Astrocyte of the hippocampus (primary cell): ENCODE data around the gene DLEU7.

ENCODE experiments used
- DNase-seq: peaks from one replicate; pipeline ENCODE4 v3.0.0; 2011; ENCODE audit warnings: low read depth, low spot score

DLEU7 gene

GRCh38 chr13:50842990-50843256, 569 bp downstream of the DLEU7 start:
- DNase-seq: no peak

- no peak for DNase-seq
Observed at GRCh38 chr13:50842251-50842989, 1.1 kb downstream of the DLEU7 start.

DNA sequence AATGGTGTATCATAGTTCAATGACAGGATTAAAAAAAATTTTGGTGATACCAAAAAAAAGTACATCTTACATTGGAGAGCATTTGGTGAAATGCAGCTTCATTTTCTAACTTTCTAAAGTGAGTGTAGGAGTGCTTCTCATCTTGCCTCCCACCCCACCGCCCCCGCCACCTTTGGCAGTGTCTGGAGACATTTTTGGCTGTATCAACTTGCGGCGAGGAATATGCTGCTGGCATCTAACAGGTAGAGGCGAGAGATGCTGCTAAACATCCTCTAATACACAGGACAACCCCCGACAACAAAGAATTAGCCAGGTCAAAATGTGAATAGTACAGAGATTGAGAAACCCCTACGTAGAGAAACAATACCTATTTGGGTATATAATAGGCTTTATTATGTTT, 1.7 kb downstream of the DLEU7 start:
- no peak for DNase-seq

- DNase-seq: no peak
Observed at GRCh38 chr13:50840284-50840683, 3.2 kb downstream of the DLEU7 start.

DNA sequence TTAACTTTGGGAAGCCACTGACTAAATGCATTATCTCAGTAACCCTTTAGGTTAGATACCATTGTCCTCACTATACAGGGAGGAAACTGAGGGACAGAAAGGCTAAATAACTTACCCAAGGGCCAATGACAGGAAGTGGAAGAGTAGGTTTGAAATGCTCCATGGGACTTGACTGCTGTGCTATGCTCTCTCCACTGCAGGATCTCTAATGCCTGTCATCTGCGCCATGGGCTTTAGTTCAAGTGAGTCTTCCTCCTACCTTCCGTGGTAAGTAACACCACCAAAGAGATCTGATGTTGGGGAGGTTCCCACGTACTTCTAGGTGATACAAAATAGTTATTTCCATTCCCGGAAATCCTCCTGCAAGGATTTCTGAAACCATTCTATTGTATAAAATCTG, 3.7 kb downstream of the DLEU7 start:
- no peak for DNase-seq

- DNase-seq: no peak
Observed at GRCh38 chr13:50838701-50839100, 4.8 kb downstream of the DLEU7 start.

- DNase-seq: no peak
Observed at GRCh38 chr13:50838031-50838430, 5.5 kb downstream of the DLEU7 start.

GRCh38 chr13:50831512-50831911, 12.0 kb downstream of the DLEU7 start:
- peak; percentile 9 for DNase-seq

DNA sequence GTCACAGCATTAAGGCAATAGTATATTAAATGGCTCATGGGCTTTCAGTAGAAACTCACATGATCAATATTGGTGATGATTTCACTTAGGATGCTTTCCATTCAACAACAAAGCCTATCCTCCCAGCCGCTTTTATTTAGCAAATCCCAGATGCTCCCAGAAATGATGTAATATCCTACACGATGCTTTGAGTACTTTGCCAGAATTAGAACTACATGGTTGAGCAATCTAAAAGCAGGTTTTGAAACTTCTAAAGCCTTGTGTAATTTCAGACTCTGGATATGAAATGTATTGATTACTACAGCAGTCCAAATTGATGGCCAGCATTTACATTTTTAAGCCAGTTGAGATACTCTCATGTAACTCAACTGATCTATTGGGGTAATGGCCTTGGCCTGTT, 13.6 kb downstream of the DLEU7 start:
- DNase-seq: no peak

- no peak for DNase-seq
Observed at GRCh38 chr13:50829226-50829625, 14.3 kb downstream of the DLEU7 start.

GRCh38 chr13:50826035-50826434, 17.5 kb downstream of the DLEU7 start:
- no peak for DNase-seq

DNA sequence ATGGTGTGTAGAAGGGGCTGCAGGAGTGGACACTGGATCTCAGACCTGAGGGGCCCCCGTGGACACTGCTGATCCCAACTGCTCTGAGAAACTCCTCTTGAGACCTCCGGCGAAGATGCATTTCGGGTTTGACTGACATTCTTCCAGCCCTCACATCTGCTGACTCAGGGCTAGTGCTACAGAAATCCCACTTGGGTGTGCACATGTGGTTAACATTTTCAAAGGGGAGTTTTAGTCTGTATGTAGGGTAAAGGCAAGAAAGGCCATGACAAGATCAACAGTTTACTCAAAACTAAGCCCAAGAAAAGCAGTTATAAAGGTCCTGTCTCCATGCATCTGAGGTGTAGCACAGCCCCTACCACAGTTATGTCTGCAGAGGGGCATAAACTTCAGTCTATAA, 31.2 kb downstream of the DLEU7 start:
- no peak for DNase-seq

GRCh38 chr13:50810998-50811397, 32.5 kb downstream of the DLEU7 start:
- no peak for DNase-seq

GRCh38 chr13:50810468-50810867, 33.0 kb downstream of the DLEU7 start:
- no peak for DNase-seq

DNA sequence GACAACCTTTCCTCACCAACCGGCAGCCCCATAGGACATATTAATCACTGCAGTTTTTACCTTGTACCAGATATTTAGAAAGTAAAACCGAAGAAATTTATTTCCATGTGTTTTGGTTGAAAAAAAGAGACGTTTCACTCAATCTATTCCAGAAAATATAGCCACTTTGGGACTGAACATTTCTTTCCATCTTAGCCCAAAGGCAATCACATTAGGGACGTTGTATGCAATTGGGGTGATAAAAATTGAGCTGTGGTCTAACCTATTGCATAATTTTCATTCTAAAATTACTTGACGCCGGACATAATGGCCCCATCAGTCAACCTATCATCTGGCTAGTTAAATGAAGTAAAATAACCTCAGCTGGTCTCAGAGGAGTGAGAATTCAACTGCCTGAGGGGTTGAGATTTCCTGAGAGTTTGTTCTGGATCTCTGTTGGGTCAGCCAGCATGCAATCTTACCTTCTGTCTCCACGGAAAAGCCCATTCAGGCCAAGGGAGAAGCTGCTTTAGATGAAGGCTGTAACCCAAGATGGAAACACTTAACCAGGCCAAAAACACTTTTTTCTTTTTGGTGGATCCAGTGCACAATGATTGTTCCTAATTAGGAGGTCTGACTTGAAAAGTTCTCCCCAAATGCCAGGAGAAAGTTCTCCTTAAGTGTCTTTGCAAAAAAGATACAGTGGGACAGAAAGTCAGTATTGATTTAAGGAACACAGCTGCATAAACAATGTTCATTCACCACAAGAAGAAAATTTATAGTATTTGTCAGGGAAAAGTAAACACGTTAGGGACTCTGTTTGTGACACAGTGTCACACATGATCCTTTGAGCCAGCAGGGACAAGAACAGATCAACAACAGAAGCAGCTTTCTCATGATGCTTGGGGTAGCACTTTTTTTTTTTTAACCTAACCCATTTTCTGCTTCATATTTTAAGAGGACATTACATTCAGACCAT, 34.1 kb downstream of the DLEU7 start:
- no peak for DNase-seq

DNA sequence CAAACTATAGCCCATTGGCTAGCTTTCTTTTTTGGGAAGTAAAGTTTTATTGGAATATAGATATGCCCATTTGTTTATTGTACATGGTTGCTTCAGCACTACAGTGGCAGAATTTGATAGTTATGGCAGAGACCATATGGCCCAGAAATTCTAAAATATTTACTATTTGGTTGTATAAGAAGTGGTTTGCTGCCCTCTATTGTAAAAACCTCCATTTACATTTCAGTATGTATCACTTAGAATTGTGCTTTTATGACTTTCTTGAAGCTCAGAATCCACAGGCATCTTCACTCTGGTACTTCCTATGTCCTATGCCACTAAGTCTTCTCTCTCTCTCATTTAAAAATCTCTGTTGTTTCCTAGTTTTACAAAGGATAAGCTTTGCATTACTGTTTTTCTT, 37.7 kb downstream of the DLEU7 start:
- DNase-seq: no peak

GRCh38 chr13:50801087-50801931, 42.2 kb downstream of the DLEU7 start:
- DNase-seq: peak; percentile 89

GRCh38 chr13:50800091-50800739, 43.3 kb downstream of the DLEU7 start:
- peak; percentile 11 for DNase-seq

DNA sequence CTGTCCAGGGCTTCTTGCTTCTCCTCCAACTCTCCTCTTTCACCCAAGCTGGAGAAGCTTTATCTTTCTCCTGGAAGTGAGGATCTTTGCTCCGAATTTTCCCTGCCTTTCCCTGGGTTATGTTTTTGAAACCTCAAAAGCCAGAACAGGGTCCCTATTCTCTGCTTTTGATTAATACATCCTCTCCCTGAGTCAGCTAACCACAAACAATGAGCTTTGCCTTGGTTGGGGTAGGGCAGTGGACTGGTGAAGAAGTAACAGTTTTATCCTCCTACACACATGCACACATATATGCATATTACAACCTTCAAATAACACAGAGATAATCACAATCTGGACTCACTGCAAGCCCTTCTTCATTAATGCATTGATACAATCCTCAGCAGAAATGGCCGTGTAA, 44.6 kb downstream of the DLEU7 start:
- peak; percentile 47 for DNase-seq

DNA sequence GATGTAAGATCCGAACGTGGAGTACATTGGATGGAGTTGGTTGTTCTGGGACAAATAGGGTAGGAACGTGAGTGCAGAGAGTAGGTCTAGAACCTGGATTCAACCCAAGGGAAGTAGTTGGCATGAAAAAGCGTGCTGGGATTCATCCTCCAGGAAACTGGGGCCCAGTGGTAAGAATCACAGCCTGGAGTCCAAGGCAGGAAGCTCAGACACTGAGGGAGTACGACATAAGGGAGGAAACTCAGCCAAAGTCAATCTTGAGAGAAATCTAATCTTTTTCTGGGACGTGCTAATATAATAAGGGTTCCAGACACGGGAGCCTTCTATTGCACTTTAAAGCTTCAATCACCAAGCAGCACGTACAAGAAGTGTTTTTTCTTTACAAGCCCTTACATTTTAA, 46.4 kb downstream of the DLEU7 start:
- no peak for DNase-seq

GRCh38 chr13:50796463-50796862, 47.0 kb downstream of the DLEU7 start:
- no peak for DNase-seq

DNA sequence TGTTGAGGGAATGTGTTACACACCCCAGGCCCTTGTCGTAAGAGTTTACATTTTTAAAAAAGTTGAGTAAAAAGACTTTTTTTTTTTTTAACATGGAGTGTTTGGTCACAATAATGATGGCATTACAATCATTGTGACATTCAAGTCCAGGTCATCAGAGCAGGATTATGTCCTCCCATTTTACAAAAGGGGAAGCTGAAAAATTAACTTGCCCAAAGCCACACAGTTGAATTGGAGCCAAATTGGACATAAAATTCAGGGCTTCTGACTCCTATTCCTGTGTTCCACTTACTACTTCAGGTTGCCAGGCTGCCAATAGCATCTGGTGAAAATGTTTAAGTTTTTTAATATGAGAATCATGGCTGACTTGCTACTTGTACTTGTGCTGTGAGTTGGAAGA, 49.3 kb downstream of the DLEU7 start:
- DNase-seq: no peak
